Measurements from ENCODE around the gene RAPGEF6. TPM values are rescaled to one million over a fixed set of nuclear protein-coding genes. Genes with fewer than 3 reads are reported as not detected.

The RAPGEF6 gene
- total and polyA plus RNA-seq, 2 experiments from 2014 or later, result 9.5 to 20.3 TPM

- TF ChIP-seq JUNB (IDR thresholded peaks at IDR 0.05; ENCODE audit: unreplicated experiment) (no peak), POLR2AphosphoS5 (IDR thresholded peaks at IDR 0.05; ENCODE audit: low read depth) (no peak), CTCF (conservative IDR thresholded peaks at IDR 0.05; ENCODE audit: low read depth in 2 of 2) (no peak), EZH2 (IDR thresholded peaks at IDR 0.05; ENCODE audit: low read depth, unreplicated experiment) (no peak)
Measured at GRCh38 chr5:131386124-131386523, 248.9 kb downstream of the RAPGEF6 start (continued).

- no peak overlapping the region for H3K27ac Mint-ChIP-seq
- no peaks in the 10 kb centered on the region for H3K36me3 Mint-ChIP-seq (ENCODE audit: low read depth)
Measured at GRCh38 chr5:131384616-131385214, 250.3 kb downstream of the RAPGEF6 start.

More at GRCh38 chr5:131384616-131385214, 250.3 kb downstream of the RAPGEF6 start:
- H3K4me3 ChIP-seq, result no peak overlapping the region
- no peak overlapping the region for H2AFZ ChIP-seq
- TF ChIP-seq ZNF462 (CRISPR knock-in tag; IDR thresholded peaks at IDR 0.05), result no peak
- TF ChIP-seq ZNF114 (CRISPR knock-in tag; IDR thresholded peaks at IDR 0.05), result no peak
- ATAC-seq (no peak), DNase-seq (ENCODE audit: low spot score) (no peak)
- H3K9me2 ChIP-seq (ENCODE audit: insufficient read depth), result no peaks in the 10 kb centered on the region
- peaks cover 3% of the 10 kb centered on the region for H3K27me3 Mint-ChIP-seq (ENCODE audit: insufficient read depth, low read depth, poor library complexity)
- H4K20me1 ChIP-seq (replicated peaks; ENCODE audit: insufficient read depth), result no peaks in the 10 kb centered on the region
- no peak overlapping the region for H3K4me2 ChIP-seq
- no peaks in the 10 kb centered on the region for H3K27me3 ChIP-seq (ENCODE audit: insufficient read depth)
- H3K4me3 Mint-ChIP-seq, result no peak overlapping the region
- H3K79me2 ChIP-seq (replicated peaks; ENCODE audit: insufficient read depth), result 0 out of 2 replicates have a peak, but pooled peaks cover 9% of the 10 kb centered on the region
- no peaks in the 10 kb centered on the region for H3F3A ChIP-seq (replicated peaks; ENCODE audit: low read depth)
- H3K4me1 Mint-ChIP-seq, result peaks cover 17% of the 10 kb centered on the region; the same call in 2 of the 3 replicates
- H3K27ac ChIP-seq (ENCODE audit: low read depth), result no peak overlapping the region
- no peaks in the 10 kb centered on the region for H3K36me3 ChIP-seq (ENCODE audit: insufficient read depth)
- H3K4me1 ChIP-seq (ENCODE audit: insufficient read depth), result peaks cover 14% of the 10 kb centered on the region
- no peaks in the 10 kb centered on the region for H3K9me3 Mint-ChIP-seq

Measured in GM23338 (cell line).